Dedifferentiated amniotic fluid mesenchymal stem cell (primary cell): ENCODE data around the gene LMX1B.
"Not testable (repeated sequence)": the region's sequence is repeated elsewhere in the genome, so short reads cannot be mapped to it uniquely, and the experiment has no call there.

Source experiments
- DNase-seq: peaks from one replicate; pipeline ENCODE4 v3.0.0-alpha.2; 2016; ENCODE audit errors: extremely low spot score

Gene LMX1B

DNA sequence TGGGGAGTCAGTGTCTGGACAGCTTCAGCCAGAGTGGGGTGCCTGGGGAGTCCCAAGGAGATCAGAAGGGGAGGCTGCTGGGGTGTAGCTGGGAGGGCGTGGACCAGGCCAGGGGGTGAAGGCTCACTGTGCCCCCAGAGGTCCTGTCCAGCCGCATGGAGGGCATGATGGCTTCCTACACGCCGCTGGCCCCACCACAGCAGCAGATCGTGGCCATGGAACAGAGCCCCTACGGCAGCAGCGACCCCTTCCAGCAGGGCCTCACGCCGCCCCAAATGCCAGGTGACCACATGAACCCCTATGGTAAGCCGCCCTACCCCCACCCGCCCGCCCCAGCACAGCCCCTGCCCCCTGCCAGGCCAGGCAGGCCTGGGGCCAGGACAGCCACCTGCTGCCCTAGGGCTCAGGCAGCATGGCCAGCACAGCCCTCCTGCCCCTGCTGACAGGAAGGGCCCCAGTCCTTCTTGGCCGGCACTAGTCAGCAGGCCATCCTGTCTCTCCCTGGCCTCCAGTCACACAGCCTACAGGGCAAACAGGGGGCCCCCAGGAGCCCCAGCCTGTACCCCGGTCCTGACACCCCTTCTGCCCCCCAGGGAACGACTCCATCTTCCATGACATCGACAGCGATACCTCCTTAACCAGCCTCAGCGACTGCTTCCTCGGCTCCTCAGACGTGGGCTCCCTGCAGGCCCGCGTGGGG lies 82.1 kb downstream of the LMX1B start:
- no peak for DNase-seq

DNA sequence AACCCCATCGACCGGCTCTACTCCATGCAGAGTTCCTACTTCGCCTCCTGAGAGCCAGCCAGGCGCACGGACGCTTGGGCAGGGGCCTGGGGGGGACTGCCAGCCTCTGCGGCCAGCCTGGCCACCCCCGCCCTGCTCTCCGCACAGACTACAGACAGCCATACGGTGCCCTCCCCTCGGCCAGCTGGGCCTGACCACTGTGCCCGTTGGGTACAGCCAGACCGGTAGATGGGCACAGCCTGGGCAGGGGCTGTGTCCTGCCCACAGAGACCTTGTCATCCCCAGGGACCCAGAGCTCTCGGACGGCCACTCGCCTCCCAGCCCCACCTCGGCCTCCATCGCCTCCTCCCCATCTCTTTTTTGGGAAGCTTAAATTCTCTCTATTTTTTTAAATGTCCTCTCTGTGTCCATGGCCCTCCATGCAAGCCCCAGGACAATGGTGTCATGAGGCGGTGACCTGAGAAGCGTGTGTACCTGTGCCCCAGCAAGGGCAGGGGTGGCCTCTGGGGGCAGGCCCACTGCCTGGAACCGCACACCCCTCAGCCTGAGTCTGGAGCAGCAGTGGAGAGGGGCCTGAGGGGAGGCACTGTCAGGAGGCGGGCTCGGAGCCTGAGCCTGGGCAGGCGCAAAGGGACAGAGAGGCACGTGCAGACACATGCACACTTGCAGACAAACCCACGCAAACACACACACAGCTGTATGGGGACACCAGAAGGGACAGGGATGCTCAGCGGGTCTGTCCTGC lies 82.8 kb downstream of the LMX1B start:
- no peak for DNase-seq

- DNase-seq: no peak
Measured at GRCh38 chr9:126697330-126697729, 83.6 kb downstream of the LMX1B start.

DNA sequence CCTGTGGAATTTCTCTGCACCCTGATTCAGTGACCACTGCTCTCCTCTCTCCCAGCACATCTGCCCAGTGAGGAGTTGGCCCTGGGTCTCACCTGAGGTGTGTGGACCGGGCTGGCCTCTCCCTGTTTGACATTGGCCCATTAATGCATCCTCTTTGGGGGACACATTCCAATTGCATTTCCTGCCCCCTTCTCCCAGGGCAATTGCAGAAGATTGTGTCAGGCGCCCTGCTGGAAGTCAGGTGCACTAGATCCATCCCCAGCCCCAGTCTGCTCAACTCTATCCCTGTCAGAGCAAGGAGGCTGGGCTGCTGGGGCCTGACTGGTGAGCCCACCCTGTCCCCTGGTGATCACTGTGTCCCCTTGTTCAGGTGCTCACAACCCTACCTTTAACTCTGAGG lies 84.5 kb downstream of the LMX1B start:
- DNase-seq: no peak

DNA sequence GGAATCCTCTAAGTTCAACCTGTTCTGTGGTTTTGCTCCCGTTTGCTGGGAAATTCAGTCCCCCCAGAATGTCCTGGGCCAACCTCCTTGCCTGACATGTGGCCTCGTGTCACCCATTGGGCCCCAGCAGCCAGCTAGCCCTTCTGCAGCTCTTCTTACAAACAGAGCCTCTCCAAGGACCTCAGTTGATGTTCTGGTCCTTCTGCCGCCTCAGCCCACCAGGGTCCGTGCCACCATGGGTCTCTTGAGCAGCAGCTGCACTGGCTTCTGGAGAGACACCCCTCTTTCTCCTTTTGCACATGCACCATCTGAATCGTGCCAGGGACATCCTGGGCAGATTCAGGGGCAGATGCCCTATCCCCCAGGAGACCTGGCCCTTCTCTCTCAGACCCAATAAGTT lies 85.0 kb downstream of the LMX1B start:
- DNase-seq: no peak

DNA sequence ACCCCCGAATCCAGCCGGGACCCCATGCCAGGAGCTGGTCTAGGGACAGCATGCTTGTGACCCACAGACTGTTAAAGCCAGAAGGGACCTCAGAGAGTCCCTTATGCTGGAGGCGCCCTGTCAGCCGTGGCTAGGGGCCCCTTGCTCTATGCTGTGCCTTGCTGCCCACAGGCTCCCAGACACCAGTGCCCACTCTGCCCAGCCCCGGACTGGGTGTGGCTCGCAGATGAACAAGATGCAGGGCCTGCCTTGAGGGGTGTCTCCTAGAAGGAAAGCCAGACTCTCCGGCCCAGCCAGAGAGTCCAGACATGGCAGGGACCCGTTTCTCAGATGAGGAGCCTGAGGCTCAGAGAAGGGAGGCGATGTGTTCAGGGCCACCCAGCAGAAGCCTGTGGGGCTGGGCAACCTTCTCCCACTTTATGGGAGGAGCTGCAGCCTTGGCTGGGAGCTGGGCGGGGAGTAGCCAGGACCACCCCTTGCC lies 85.7 kb downstream of the LMX1B start:
- no peak for DNase-seq

GRCh38 chr9:126700296-126700695 lies 86.6 kb downstream of the LMX1B start:
- DNase-seq: no peak

GRCh38 chr9:126700903-126701812 lies 87.4 kb downstream of the LMX1B start:
- no peak for DNase-seq

GRCh38 chr9:126701813-126702140 lies 88.0 kb downstream of the LMX1B start:
- no peak for DNase-seq

- no peak for DNase-seq
Measured at GRCh38 chr9:126702151-126703001, 88.6 kb downstream of the LMX1B start.

GRCh38 chr9:126703002-126703865 lies 89.5 kb downstream of the LMX1B start:
- no peak for DNase-seq

GRCh38 chr9:126703866-126704156 lies 90.1 kb downstream of the LMX1B start:
- no peak for DNase-seq

DNA sequence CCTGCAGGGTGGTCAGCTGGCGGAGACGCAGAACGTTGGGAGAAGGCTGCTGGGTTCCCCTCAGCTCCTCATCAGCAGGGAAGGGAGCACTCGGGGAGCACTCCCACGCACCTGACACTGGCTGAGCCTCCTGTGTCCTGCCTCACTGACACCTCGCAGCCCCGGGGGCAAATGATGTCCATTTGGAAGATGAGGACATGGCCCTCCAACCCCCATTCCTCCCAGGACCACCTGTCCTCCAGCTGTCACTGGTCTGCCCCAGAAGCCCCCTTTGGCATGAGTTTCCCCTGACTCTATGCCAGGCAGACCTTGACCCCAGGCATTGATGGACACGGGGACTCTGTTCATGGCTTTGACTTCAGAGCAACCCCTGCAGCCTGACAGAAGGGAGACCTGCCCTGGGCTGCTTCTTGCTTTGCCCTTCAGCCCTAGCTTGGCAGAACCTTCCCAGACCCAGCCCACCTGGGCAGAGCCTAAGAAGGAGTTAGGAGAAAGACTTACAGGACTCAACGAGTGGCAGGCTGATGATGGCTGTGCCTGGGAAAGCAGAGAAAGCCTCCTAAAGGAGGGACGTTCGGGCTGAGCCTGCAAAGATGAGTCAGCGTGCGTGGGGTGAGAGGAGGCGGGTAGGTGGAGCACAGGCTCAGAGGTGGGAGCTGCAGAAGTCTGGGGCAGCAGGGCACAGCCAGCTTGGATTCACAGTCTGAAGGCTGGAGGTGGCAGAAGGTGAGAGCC lies 90.6 kb downstream of the LMX1B start:
- DNase-seq: no peak

DNA sequence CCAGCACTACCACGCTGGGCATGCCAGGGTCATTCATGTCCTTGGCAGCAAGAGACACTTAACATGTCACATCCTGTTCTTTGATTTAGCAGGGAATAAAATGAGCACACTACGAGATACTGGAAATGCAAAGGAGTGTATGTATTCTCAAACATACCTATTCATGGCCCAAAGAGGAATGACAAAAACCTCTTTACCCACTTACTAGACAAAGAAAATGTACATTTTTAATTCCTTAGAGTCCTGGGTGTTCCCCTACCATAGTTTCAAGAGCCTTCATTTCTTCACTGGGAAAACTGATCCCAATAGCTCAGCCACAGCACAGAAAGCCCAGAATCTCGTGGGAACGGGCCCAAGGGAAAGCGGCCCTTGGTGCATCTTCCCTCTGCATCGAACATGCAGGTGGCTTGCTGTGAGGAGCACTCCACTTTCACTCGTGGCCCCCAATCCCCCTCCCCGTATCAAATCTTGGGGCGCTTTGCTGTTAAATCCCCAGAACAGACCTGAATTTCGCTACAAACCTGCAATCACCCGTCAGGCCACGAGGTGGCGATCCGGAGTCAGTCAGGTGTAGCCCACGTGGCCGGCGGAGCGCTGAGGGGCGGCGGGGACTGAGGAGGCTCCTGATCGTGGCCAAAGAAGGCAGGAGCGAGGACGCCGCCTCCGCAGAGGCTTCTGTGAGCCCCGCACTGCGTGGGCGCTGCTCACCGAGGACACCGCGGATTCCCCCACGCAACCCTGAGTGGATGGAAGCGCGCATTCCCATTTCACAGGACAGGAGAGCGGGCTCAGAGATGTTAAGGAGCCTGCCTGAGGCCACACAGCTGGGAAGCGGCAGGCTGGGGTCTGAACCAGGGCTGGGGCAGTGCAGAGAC lies 91.4 kb downstream of the LMX1B start:
- peak; percentile 34 for DNase-seq

DNA sequence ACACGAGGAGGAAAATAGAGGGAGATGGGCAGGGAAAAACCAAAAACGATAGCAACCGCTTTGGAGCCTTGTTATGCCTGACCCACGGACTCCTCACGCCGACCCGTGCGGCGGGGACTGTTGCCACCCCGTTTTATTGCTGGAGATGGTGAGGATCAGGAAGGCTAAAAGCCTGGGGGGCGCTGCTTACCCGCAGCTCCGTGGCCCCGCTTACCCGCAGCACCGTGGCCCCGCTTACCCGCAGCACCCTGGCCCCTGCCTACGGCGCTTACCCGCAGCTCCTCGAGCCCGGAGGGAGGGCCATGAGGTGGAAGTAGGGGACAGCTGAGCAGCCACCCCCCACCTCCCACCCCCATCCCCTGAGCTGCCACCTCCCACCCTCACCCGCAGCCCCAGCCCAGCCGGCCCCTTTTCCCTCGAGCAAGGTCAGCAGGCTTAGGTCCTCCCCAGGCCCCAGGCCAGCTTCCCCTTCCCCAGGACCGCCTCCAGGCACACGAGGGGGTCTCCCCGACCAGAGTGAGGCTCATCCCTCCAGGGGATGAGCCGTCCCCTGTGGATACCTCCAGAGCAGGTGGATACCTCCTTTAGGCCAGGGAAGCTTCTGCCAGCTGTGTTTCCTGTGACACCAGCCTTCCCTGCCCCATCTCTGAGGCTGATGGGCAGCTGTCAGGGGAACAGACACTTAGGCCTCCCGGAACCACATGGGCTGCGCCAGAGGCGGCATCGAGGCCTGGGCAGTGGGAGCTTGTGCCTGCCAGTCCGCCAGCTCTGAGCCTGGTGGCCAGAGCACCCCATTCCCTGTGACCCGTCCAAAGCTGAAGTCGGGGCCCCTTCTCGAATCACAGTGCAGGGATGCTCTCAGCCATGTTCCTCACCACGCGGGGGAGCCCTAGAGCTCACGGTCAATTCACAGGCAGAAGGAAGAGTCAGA lies 92.3 kb downstream of the LMX1B start:
- no peak for DNase-seq

DNA sequence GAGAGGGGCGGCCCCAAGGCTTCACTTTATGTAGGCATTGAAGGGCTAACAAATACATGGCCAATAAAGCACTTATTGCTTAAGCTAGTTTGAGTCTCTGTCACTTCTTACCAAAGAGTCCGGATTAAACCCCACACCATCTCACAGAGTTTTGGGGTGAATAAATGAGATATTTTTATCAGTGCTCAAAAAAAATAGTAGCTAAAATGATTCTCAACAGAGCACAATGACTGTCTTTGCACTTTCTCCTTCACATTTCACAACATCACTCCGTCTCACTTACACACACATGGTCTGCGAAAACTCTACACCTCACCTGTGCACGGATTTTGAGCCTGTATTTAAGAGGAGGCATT lies 92.9 kb downstream of the LMX1B start:
- DNase-seq: no peak

GRCh38 chr9:126707083-126707482 lies 93.4 kb downstream of the LMX1B start:
- no peak for DNase-seq

- DNase-seq: not testable (repeated sequence)
Measured at GRCh38 chr9:126707712-126708111, 94.0 kb downstream of the LMX1B start.
